GM21529 (cell line): ENCODE measurements around the gene ELOA.
"Not testable (repeated sequence)": the region's sequence is repeated elsewhere in the genome, so short reads cannot be mapped to it uniquely, and the experiment has no call there.

Experiments
- ATAC-seq: cut with Tn5 transposase; IDR thresholded peaks from one replicate; pipeline ENCODE4 v1.9.1; 2021; ENCODE audit not compliant: unreplicated experiment

ELOA gene

GRCh38 chr1:23800400-23801337 lies 57.4 kb downstream of the ELOA start, which contains the start of gene GALE:
Gene GALE (minus strand): TSS chr1:23800754. CDS start chr1:23799007, 1,747 bp downstream.
- peak; percentile 74 for ATAC-seq

GRCh38 chr1:23801338-23801748 lies 58.1 kb downstream of the ELOA start:
- no peak for ATAC-seq

- no peak for ATAC-seq
Measured at GRCh38 chr1:23801876-23802275, 58.6 kb downstream of the ELOA start.

- ATAC-seq, result not testable (repeated sequence)
Measured at GRCh38 chr1:23802809-23803342, 59.6 kb downstream of the ELOA start.

- no peak for ATAC-seq
Measured at GRCh38 chr1:23803674-23804073, 60.4 kb downstream of the ELOA start.

- no peak for ATAC-seq
Measured at GRCh38 chr1:23804183-23804835, 61.0 kb downstream of the ELOA start.

- no peak for ATAC-seq
Measured at GRCh38 chr1:23805025-23805424, 61.8 kb downstream of the ELOA start.

GRCh38 chr1:23806280-23806679 lies 63.0 kb downstream of the ELOA start:
- no peak for ATAC-seq

- ATAC-seq, result no peak
Measured at GRCh38 chr1:23807453-23807852, 64.2 kb downstream of the ELOA start.

- peak; percentile 66 for ATAC-seq
Measured at GRCh38 chr1:23809751-23810171, 66.5 kb downstream of the ELOA start.

GRCh38 chr1:23810818-23811540 lies 67.7 kb downstream of the ELOA start:
- peak; percentile 66 for ATAC-seq
